Measurements from ENCODE around the gene C9orf72.

C9orf72 gene

GRCh38 chr9:27573634-27574590 lies 631 bp upstream of the C9orf72 start:
- DNase-seq (ENCODE audit: low spot score), result peak; percentile 99

- peak; percentile 76 for DNase-seq (ENCODE audit: low spot score)
Measured at GRCh38 chr9:27572566-27572917, 739 bp downstream of the C9orf72 start.

GRCh38 chr9:27572061-27572460 lies 1.2 kb downstream of the C9orf72 start:
- peak; percentile 9 for DNase-seq (ENCODE audit: low spot score)

GRCh38 chr9:27571011-27571410 lies 2.3 kb downstream of the C9orf72 start:
- no peak for DNase-seq (ENCODE audit: low spot score)

- no peak for DNase-seq (ENCODE audit: low spot score)
Measured at GRCh38 chr9:27569406-27569805, 3.9 kb downstream of the C9orf72 start.

GRCh38 chr9:27566118-27566517 lies 7.2 kb downstream of the C9orf72 start:
- DNase-seq (ENCODE audit: low spot score), result no peak

GRCh38 chr9:27565696-27566095 lies 7.6 kb downstream of the C9orf72 start:
- DNase-seq (ENCODE audit: low spot score), result no peak

- DNase-seq (ENCODE audit: low spot score), result no peak
Measured at GRCh38 chr9:27564670-27565069, 8.6 kb downstream of the C9orf72 start.

- no peak for DNase-seq (ENCODE audit: low spot score)
Measured at GRCh38 chr9:27563738-27564430, 9.4 kb downstream of the C9orf72 start.

- DNase-seq (ENCODE audit: low spot score), result no peak
Measured at GRCh38 chr9:27561685-27562084, 11.6 kb downstream of the C9orf72 start.

- no peak for DNase-seq (ENCODE audit: low spot score)
Measured at GRCh38 chr9:27560457-27560856, 12.8 kb downstream of the C9orf72 start.

- no peak for DNase-seq (ENCODE audit: low spot score)
Measured at GRCh38 chr9:27558307-27558706, 15.0 kb downstream of the C9orf72 start.

GRCh38 chr9:27556470-27556869 lies 16.8 kb downstream of the C9orf72 start:
- DNase-seq (ENCODE audit: low spot score), result no peak

- DNase-seq (ENCODE audit: low spot score), result no peak
Measured at GRCh38 chr9:27554712-27555111, 18.6 kb downstream of the C9orf72 start.

- no peak for DNase-seq (ENCODE audit: low spot score)
Measured at GRCh38 chr9:27549196-27549755, 24.0 kb downstream of the C9orf72 start.

- peak; percentile 48 for DNase-seq (ENCODE audit: low spot score)
Measured at GRCh38 chr9:27548055-27548741, 25.1 kb downstream of the C9orf72 start.

- no peak for DNase-seq (ENCODE audit: low spot score)
Measured at GRCh38 chr9:27545471-27545870, 27.8 kb downstream of the C9orf72 start.

- DNase-seq (ENCODE audit: low spot score), result no peak
Measured at GRCh38 chr9:27542508-27542907, 30.8 kb downstream of the C9orf72 start.

- DNase-seq (ENCODE audit: low spot score), result no peak
Measured at GRCh38 chr9:27541740-27542139, 31.5 kb downstream of the C9orf72 start.

GRCh38 chr9:27540502-27540901 lies 32.8 kb downstream of the C9orf72 start:
- no peak for DNase-seq (ENCODE audit: low spot score)

GRCh38 chr9:27539479-27540441 lies 33.5 kb downstream of the C9orf72 start:
- DNase-seq (ENCODE audit: low spot score), result peak; percentile 62

Measured in kidney tubule cell (primary cell).